ENCODE measurements around the gene EXOC3L4.
A peak's percentile ranks its signal among the peaks of the same experiment; 100 is the strongest.

- peak in 1 of 3 donors; percentile 8 for TF ChIP-seq POLR2AphosphoS5 (IDR thresholded peaks at IDR 0.05)
- no peak for TF ChIP-seq CTCF (IDR thresholded peaks at IDR 0.05)
These were observed 16.2 kb downstream of the EXOC3L4 start for GRCh38 chr14:103110681-103111231.
